Measurements from ENCODE around the gene RPS6KA4.

RPS6KA4 gene

DNA sequence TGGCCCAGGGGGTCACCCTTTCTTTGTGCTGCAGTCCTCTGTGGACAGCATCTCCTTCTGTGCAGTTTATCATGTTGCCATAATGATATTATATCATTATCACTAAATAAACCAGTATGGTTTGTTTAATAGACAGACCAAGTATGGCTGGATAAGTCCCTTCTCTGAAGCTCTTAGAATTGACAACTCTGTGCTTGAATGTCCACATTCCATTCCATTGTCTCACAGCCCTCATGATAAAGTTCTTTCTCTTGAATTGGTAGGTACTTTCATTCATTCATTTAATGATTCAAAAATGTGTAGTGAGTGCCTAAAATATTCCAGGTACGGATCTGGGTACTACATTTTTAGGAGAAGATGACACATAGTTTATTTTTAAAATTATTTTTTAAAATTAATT is 7.8 kb downstream of the RPS6KA4 start:
- DNase-seq (ENCODE audit: low spot score) = no peak

DNA sequence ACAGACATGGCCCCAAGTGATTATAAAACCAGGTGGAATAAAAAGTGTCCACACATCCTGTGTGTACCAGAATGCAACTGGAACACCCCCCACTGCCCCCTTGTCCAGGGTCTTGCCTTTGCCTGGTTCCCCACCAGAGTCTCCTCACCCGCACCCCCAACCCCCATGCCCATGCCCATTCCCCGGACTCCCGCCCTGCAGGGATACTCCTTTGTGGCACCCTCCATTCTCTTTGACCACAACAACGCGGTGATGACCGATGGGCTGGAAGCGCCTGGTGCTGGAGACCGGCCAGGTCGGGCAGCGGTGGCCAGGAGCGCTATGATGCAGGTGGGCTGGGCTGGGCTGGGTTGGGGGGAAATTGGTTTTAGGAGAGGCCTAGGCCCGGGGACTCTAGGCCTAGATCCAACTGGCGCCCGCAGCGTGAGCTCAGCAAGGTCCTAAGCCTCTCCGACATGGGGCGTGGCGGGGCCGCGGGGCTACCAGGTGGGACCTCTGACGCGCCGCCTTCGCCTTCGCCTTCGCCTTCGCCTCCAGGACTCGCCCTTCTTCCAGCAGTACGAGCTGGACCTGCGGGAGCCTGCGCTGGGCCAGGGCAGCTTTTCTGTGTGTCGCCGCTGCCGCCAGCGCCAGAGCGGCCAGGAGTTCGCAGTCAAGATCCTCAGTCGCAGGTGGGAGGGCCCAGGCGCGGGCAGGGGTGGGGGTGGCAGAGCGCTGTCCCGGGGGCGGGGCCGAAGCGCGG is 9.1 kb downstream of the RPS6KA4 start:
- DNase-seq (ENCODE audit: low spot score) = no peak

DNA sequence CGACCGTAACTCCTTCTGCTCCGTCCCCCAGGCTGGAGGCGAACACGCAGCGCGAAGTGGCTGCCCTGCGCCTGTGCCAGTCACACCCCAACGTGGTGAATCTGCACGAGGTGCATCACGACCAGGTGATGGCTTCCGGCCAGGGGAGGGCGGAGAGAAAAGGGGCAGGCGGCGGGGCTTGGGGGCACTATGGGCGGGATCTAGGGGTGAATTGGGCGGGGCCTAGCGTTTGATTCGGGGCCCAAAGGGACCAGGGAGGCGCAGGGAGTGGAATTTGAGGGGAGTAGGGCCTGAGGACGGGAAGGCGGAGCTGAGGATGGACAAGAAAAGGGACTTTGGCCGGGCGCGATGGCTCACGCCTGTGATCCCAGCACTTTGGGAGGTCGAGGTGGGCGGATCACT is 9.7 kb downstream of the RPS6KA4 start:
- DNase-seq (ENCODE audit: low spot score) = no peak

GRCh38 chr11:64369440-64370421 is 10.8 kb downstream of the RPS6KA4 start:
- no peak for DNase-seq (ENCODE audit: low spot score)

DNA sequence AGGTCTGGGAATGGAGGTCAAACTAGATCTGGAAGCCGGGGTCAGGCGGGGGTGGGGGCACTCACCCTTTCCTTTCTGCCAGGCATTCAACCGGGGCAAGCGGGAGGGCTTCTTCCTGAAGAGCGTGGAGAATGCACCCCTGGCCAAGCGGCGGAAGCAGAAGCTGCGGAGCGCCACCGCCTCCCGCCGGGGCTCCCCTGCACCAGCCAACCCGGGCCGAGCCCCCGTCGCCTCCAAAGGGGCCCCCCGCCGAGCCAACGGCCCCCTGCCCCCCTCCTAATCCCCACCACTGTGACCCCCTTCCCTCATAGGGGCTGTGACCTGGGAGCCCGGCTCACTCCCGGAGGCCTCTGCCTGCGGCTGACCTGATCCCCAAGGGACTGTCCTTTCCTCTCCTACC is 12.2 kb downstream of the RPS6KA4 start:
- DNase-seq (ENCODE audit: low spot score) = no peak

GRCh38 chr11:64372021-64372420 is 13.1 kb downstream of the RPS6KA4 start:
- no peak for DNase-seq (ENCODE audit: low spot score)

- peak; percentile 73 for DNase-seq (ENCODE audit: low spot score)
Observed at GRCh38 chr11:64372802-64373597, 14.0 kb downstream of the RPS6KA4 start.

DNA sequence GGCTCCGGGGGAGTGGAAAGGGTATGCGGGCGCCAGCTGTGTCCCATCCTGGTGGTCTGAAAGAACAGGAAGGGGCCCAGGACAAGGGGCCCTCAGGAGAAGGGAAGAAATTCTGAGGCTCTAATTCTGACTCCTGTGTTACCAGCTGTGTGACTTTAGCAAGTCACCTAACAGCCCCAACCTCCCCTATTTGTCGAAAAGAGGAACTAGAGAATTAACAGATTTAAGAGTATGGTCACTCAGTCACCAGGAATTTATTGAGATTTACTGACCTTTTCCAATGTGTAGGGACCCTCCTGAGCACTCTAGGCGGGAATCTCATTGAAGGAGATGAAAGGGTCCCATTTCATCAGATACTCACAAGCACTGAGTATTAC is 14.6 kb downstream of the RPS6KA4 start:
- no peak for DNase-seq (ENCODE audit: low spot score)

DNA sequence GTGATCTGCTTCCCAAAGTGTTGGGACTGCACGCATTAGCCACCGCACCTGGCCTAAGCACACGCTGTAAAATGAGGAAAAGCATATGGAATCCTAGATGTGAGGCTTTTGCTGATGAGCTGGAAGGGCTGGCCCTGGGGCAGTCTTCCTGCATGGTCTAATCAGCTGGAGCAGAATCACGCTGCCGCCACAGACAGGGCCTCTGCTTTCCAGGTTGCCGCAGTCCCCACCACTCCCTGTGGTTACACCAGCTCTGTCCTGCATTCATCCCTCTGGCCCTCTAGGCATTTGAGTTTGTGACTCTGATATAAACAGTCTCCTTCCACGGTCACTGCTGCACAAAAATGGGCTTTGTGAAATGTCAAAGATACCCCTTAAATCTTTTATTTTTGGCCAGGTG is 17.1 kb downstream of the RPS6KA4 start:
- no peak for DNase-seq (ENCODE audit: low spot score)

DNA sequence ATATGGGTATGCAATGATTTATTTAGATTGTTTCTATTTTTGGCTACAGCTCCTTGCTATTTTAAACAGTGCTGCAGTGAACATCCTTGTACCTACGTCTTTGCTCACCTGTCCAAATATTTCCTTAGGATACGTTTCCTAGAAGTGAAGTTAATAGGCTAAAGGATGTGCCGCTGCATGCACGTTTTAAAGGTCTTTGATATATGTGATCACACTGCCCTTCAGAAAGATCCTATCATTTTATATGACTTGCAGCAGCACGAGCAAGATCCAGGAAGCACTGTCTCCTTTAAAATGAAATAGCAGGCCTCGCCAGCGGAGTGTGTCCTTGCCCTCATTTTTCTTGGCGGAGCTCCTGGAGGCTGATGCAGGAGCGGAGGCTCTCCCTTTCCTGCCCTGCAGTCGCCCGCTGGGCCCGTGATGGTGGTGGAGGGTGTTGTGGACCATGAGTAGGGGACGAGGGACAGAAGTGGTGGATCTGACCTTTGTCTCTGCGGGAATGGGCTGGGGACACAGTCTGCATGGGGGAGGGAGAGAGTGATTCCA is 19.4 kb downstream of the RPS6KA4 start:
- DNase-seq (ENCODE audit: low spot score) = no peak

- DNase-seq (ENCODE audit: low spot score) = no peak
Observed at GRCh38 chr11:64379160-64379559, 20.2 kb downstream of the RPS6KA4 start.

- no peak for DNase-seq (ENCODE audit: low spot score)
Observed at GRCh38 chr11:64379817-64380709, 21.1 kb downstream of the RPS6KA4 start.

DNA sequence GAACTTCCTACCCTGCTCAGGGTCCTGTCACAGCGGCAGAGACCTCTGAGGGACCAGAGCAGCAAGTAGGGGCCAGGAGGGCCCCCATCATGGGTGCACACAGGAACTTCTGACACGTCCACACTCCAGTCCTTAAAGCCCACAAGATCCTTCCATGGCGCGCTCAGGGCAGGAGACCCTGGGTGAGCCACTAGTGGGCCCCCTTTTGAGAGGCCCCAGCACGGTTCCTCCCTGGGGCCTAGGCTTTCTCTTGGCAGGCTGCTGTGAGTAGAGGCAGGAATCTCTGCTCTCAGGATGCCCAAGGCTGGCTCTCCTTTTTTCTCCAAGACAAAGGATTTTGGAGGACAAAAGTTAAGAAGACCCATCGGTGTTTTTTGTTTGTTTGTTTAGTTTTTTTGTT is 22.4 kb downstream of the RPS6KA4 start:
- DNase-seq (ENCODE audit: low spot score) = no peak

DNA sequence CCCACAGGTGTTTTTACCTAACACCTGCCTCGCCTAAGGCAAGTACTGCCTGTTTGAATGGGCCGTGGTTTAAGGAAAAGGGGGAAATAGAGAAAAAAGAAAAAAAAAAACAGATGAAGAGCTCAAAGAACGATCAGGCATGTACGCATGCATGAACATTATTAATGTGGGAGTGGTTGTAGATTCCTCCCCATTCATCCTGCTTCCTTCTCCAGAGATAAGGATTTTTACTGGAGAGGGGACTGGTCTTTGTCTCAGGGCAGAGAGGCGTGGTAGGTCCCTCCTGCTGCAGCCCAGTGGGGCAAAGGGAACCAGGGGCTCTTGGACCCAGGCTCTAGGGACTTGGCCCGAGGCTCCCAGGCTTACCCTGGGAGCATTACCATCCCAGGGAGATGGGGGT is 23.1 kb downstream of the RPS6KA4 start:
- no peak for DNase-seq (ENCODE audit: low spot score)

GRCh38 chr11:64382586-64382985 is 23.6 kb downstream of the RPS6KA4 start:
- DNase-seq (ENCODE audit: low spot score) = no peak

DNA sequence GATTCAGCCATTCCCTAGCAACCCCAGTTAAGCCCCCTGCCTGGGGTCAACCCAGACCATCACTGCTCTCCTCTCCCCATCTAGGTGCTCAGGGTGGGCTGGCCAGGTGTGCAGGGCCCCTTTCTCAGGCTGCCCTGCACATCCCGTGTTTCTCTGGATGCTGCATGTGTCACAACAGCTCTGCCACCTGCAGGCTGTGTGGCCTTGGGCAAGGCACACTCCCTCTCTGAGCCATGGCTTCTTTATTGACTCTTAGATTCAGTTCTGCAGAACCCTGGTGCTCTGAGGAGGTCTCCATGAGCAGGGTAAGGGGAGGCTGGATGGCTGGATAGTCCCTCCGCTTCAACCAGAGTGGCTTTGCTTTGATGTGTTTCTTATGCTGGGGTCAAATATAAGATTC is 24.6 kb downstream of the RPS6KA4 start:
- no peak for DNase-seq (ENCODE audit: low spot score)

GRCh38 chr11:64384028-64384737 is 25.2 kb downstream of the RPS6KA4 start:
- DNase-seq (ENCODE audit: low spot score) = no peak

DNA sequence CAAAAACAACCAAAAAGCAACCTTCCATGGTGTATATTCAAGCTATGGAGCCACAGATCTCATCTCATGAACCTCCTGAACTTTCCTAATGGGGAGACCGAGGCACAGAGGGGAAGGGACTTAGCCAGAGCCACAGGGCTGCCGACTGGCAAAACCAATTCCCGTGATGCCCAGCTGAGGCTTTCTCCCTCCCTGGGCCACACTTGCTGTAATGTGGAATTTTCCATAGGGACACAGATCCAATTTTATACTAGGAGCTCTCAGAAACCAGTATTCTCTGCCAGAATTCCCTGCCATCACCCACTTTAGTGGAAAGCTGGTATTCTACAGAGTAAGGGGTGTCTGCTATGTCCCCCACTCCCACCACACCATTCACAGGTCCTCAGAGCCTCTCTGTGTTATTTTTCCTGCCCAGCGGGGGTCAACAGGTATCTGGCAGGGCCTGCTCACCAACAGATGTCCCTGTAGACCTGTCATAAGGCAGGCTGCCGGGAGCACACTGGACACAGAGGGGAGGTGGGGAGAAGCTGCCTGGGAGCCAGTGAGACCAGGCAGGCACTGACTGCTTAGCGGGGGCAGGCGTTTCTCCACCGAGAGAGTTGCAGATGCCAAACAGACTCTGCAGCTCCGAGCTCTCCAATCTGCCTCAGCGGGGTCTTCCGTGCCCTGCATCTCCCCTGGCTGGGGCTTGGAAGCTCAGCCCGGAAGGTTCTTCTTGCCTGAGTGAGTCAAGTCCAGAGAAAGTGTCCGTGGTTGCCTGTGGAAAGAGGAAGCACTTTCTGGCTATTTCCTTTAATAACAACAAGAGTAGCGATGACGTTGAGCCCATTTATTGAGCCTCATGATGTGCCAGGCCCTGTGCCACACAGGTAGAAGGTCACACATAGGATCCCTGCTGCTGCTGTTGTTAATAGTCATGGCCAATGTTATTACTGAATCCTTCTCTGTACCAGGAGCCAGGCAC is 26.3 kb downstream of the RPS6KA4 start:
- DNase-seq (ENCODE audit: low spot score) = no peak
